IPS-NIHi7 (cell line): ENCODE measurements around the gene CCM2.

Source experiments
- DNase-seq: peaks from one replicate; pipeline ENCODE4 v3.0.0; 2012; ENCODE audit warnings: mixed read lengths; ENCODE audit errors: extremely low spot score

Gene CCM2

GRCh38 chr7:45065031-45065995 lies 65.3 kb downstream of the CCM2 start:
- DNase-seq: peak; percentile 6

- no peak for DNase-seq
Measured at GRCh38 chr7:45066409-45066808, 66.4 kb downstream of the CCM2 start.

- DNase-seq: peak; percentile 2
Measured at GRCh38 chr7:45067582-45067981, 67.6 kb downstream of the CCM2 start.

- DNase-seq: peak; percentile 10
Measured at GRCh38 chr7:45068236-45069023, 68.4 kb downstream of the CCM2 start.

GRCh38 chr7:45069444-45070253 lies 69.6 kb downstream of the CCM2 start:
- peak; percentile 14 for DNase-seq

GRCh38 chr7:45070254-45070642 lies 70.2 kb downstream of the CCM2 start:
- DNase-seq: peak; percentile 4

- DNase-seq: peak; percentile 4
Measured at GRCh38 chr7:45071528-45071927, 71.5 kb downstream of the CCM2 start.

GRCh38 chr7:45072131-45073030 lies 72.4 kb downstream of the CCM2 start:
- DNase-seq: peak; percentile 27

GRCh38 chr7:45073031-45073785 lies 73.2 kb downstream of the CCM2 start:
- DNase-seq: peak; percentile 29

GRCh38 chr7:45073786-45074527 lies 74.0 kb downstream of the CCM2 start:
- DNase-seq: peak; percentile 4

- no peak for DNase-seq
Measured at GRCh38 chr7:45074528-45075354, 74.7 kb downstream of the CCM2 start.

GRCh38 chr7:45075355-45075644 lies 75.3 kb downstream of the CCM2 start:
- DNase-seq: no peak

- DNase-seq: no peak
Measured at GRCh38 chr7:45075871-45076796, 76.1 kb downstream of the CCM2 start.

GRCh38 chr7:45076946-45077345 lies 76.9 kb downstream of the CCM2 start:
- no peak for DNase-seq

- no peak for DNase-seq
Measured at GRCh38 chr7:45077579-45077978, 77.6 kb downstream of the CCM2 start.

- no peak for DNase-seq
Measured at GRCh38 chr7:45078125-45078681, 78.2 kb downstream of the CCM2 start.

GRCh38 chr7:45080265-45080957 lies 80.4 kb downstream of the CCM2 start:
- no peak for DNase-seq
